H1 (cell line): Measurements from ENCODE around the gene VPS37D. TPM values are rescaled to one million over a fixed set of nuclear protein-coding genes. Genes with fewer than 3 reads are reported as not detected.

ENCODE experiments used
- CTCF ChIA-PET: fragments of 300-600 bp; sonication (Branson Sonifier 250); formaldehyde crosslinking; loops from one replicate; lab custom pipeline; 2021; ENCODE audit not compliant: partially characterized antibody; lab: Charles Lee
- POLR2A ChIA-PET: fragments of 300-600 bp; sonication (Branson Sonifier 250); formaldehyde crosslinking; loops from one replicate; lab custom pipeline; 2021; ENCODE audit warnings: inconsistent platforms; ENCODE audit not compliant: partially characterized antibody; lab: Charles Lee
- DNase-seq, 2 experiments: peaks; one replicate each; pipeline versions ENCODE4 v3.0.0 to v3.0.0-alpha.2; 2010 to 2022; ENCODE audit warnings: low spot score in 2 of 2, low read depth in 1 of 2, mixed read lengths in 1 of 2
- FAIRE-seq: peaks from 2 replicates; lab custom pipeline; 2011; peaks lifted over from hg19 to GRCh38; lab: Jason Lieb, UNC
- H2AFZ ChIP-seq: 2 replicates; pipeline ENCODE4 v1.8.1; 2012; ENCODE audit warnings: low read length, inconsistent platforms
- H2AK5ac ChIP-seq: 2 replicates; pipeline ENCODE4 v1.6.1; 2013; ENCODE audit warnings: low read depth, low read length
- H2BK120ac ChIP-seq: replicated peaks from 2 replicates; pipeline ENCODE3; 2013; ENCODE audit warnings: low read depth, low read length, inconsistent platforms
- H2BK12ac ChIP-seq: 2 replicates; pipeline ENCODE4 v1.6.1; 2013; ENCODE audit warnings: low read depth, low read length
- H2BK15ac ChIP-seq: 2 replicates; pipeline ENCODE4 v1.6.1; 2013; ENCODE audit warnings: low read length
- H2BK20ac ChIP-seq: 2 replicates; pipeline ENCODE4 v1.6.1; 2013; ENCODE audit warnings: low read length
- H2BK5ac ChIP-seq: 2 replicates; pipeline ENCODE4 v1.6.1; 2013; ENCODE audit warnings: low read depth, low read length
- H3K14ac ChIP-seq: 2 replicates; pipeline ENCODE4 v1.6.1; 2013; ENCODE audit warnings: inconsistent platforms; ENCODE audit not compliant: insufficient read length
- H3K18ac ChIP-seq: 2 replicates; pipeline ENCODE4 v1.6.1; 2013; ENCODE audit warnings: low read length; ENCODE audit errors: extremely low read depth
- H3K23ac ChIP-seq: 2 replicates; pipeline ENCODE4 v1.6.1; 2013; ENCODE audit warnings: inconsistent platforms; ENCODE audit not compliant: insufficient read length
- H3K23me2 ChIP-seq: 2 replicates; pipeline ENCODE4 v1.6.1; 2013; ENCODE audit warnings: low read depth, low read length
- H3K27ac ChIP-seq: 2 replicates; pipeline ENCODE4 v1.6.1; 2011; ENCODE audit warnings: low read depth, low read length, inconsistent platforms
- H3K27me3 ChIP-seq, 4 experiments: replicated peaks in 1 of 4; 1 replicate in 1 of 4; 2 replicates in 3 of 4; pipeline versions ENCODE4 v1.6.1 to v1.8.1; 2011 to 2013; ENCODE audit warnings: low read length in 3 of 4, mild to moderate bottlenecking in 3 of 4, inconsistent platforms in 2 of 4, mixed read lengths in 2 of 4, moderate library complexity in 1 of 4; ENCODE audit not compliant: control insufficient read depth in 3 of 4, insufficient read depth in 3 of 4; ENCODE audit errors: extremely low read depth in 1 of 4
- H3K36me3 ChIP-seq, 4 experiments: 2 replicates each; pipeline versions ENCODE4 v1.6.1 to v1.8.1; 2011 to 2013; ENCODE audit warnings: mild to moderate bottlenecking in 4 of 4, low read length in 3 of 4, moderate library complexity in 2 of 4, control low read depth in 1 of 4, inconsistent platforms in 1 of 4; ENCODE audit not compliant: insufficient read depth in 4 of 4, control insufficient read depth in 2 of 4
- H3K4ac ChIP-seq: replicated peaks from 2 replicates; pipeline ENCODE3; 2013; ENCODE audit warnings: low read length, low read depth, mixed read lengths, inconsistent platforms; ENCODE audit not compliant: insufficient read length
- H3K4me1 ChIP-seq, 4 experiments: replicated peaks in 1 of 4; 1 replicate in 1 of 4; 2 replicates in 3 of 4; pipeline versions ENCODE4 v1.6.1 to v1.8.1; 2011 to 2013; ENCODE audit warnings: low read length in 3 of 4, inconsistent platforms in 2 of 4, mixed read lengths in 1 of 4; ENCODE audit not compliant: insufficient read depth in 4 of 4, control insufficient read depth in 3 of 4
- H3K4me2 ChIP-seq, 2 experiments: 2 replicates each; pipeline versions ENCODE4 v1.6.1 to v1.8.1; 2011 to 2013; ENCODE audit warnings: low read depth in 2 of 2, low read length in 2 of 2, control low read depth in 1 of 2, inconsistent platforms in 1 of 2, mild to moderate bottlenecking in 1 of 2; ENCODE audit not compliant: insufficient read depth in 1 of 2
- H3K4me3 ChIP-seq, 4 experiments: fragments of 200-600, 300-600 bp in 1 of 4; sonication (generic), shearing (Covaris generic), sonication (Bioruptor Twin) in 1 of 4; 2 replicates each; pipeline versions ENCODE4 v1.5.1 to v1.8.1; 2011 to 2016; ENCODE audit warnings: low read length in 4 of 4, low read depth in 3 of 4, control low read depth in 2 of 4, inconsistent platforms in 2 of 4, mild to moderate bottlenecking in 2 of 4, mixed read lengths in 1 of 4, moderate library complexity in 1 of 4; ENCODE audit not compliant: insufficient read depth in 2 of 4; ENCODE audit errors: extremely low read depth in 1 of 4
- H3K56ac ChIP-seq: replicated peaks from 2 replicates; pipeline ENCODE3; 2013; ENCODE audit warnings: low read depth, mild to moderate bottlenecking, mixed read lengths, low read length, inconsistent platforms; ENCODE audit not compliant: insufficient read length
- H3K79me1 ChIP-seq: 2 replicates; pipeline ENCODE4 v1.6.1; 2013; ENCODE audit warnings: low read depth, low read length, control low read depth
- H3K79me2 ChIP-seq, 2 experiments: 2 replicates each; pipeline versions ENCODE4 v1.6.1 to v1.8.1; 2012 to 2013; ENCODE audit warnings: low read length in 2 of 2, mild to moderate bottlenecking in 2 of 2, inconsistent platforms in 1 of 2; ENCODE audit not compliant: insufficient read depth in 2 of 2, control insufficient read depth in 1 of 2
- H3K9ac ChIP-seq, 4 experiments: replicated peaks in 1 of 4; 1 replicate in 1 of 4; 2 replicates in 3 of 4; pipeline versions ENCODE4 v1.6.1 to v1.8.1; 2011 to 2013; ENCODE audit warnings: low read depth in 3 of 4, low read length in 3 of 4, control low read depth in 2 of 4, mild to moderate bottlenecking in 2 of 4, moderate library complexity in 2 of 4, inconsistent platforms in 1 of 4; ENCODE audit errors: extremely low read depth in 1 of 4
- H3K9me3 ChIP-seq, 2 experiments: 2 replicates each; pipeline versions ENCODE4 v1.6.1 to v1.8.1; 2012 to 2013; ENCODE audit warnings: mild to moderate bottlenecking in 2 of 2, moderate library complexity in 2 of 2, control low read depth in 1 of 2, inconsistent platforms in 1 of 2, low read depth in 1 of 2, low read length in 1 of 2, mixed read lengths in 1 of 2; ENCODE audit not compliant: insufficient read depth in 2 of 2
- H4K20me1 ChIP-seq, 2 experiments: replicated peaks in 1 of 2; 2 replicates each; pipeline versions ENCODE3 to v1.8.1; 2011 to 2013; ENCODE audit warnings: inconsistent platforms in 2 of 2, low read length in 2 of 2, mild to moderate bottlenecking in 1 of 2; ENCODE audit not compliant: insufficient read depth in 2 of 2, control insufficient read depth in 1 of 2
- H4K5ac ChIP-seq: 2 replicates; pipeline ENCODE4 v1.6.1; 2013; ENCODE audit warnings: low read length, low read depth, mixed read lengths, inconsistent platforms; ENCODE audit not compliant: insufficient read length
- H4K8ac ChIP-seq: 2 replicates; pipeline ENCODE4 v1.8.0; 2013; ENCODE audit warnings: mild to moderate bottlenecking, moderate library complexity, low read length, inconsistent platforms; ENCODE audit not compliant: insufficient read depth; ENCODE audit errors: extremely low read depth
- H4K91ac ChIP-seq: replicated peaks from 2 replicates; pipeline ENCODE3; 2013; ENCODE audit warnings: low read length, mixed read lengths, inconsistent platforms; ENCODE audit not compliant: insufficient read length
- CBX8 ChIP-seq: fragments of 300-800, 300-1000 bp; sonication (generic); IDR thresholded peaks from 2 replicates; pipeline ENCODE4 v1.7.1; 2016; ENCODE audit warnings: low read depth, low read length, borderline replicate concordance
- CREB1 ChIP-seq: IDR thresholded peaks from 2 replicates; pipeline ENCODE4 v1.6.1; 2012; ENCODE audit warnings: inconsistent platforms
- EGR1 ChIP-seq: IDR thresholded peaks from 2 replicates; pipeline ENCODE4 v1.6.1; 2011; ENCODE audit warnings: low read depth, low read length, borderline replicate concordance
- PHF8 ChIP-seq: fragments of 200-600 bp; sonication (generic); conservative IDR thresholded peaks from 2 replicates; pipeline ENCODE4 v1.7.1; 2012; ENCODE audit warnings: low read depth, mild to moderate bottlenecking, inconsistent platforms, low read length, moderate library complexity
- RFX5 ChIP-seq: IDR thresholded peaks from 2 replicates; pipeline ENCODE4 v1.6.1; 2011; ENCODE audit warnings: low read depth, low read length, improper control_type of control experiment, borderline replicate concordance
- RXRA ChIP-seq: IDR thresholded peaks from 2 replicates; pipeline ENCODE4 v1.6.1; 2011; ENCODE audit warnings: low read depth, mild to moderate bottlenecking, low read length, moderate library complexity; ENCODE audit not compliant: insufficient read depth
- ZNF274 ChIP-seq: IDR thresholded peaks from 2 replicates; pipeline ENCODE4 v1.7.0; 2012; ENCODE audit warnings: low read length, borderline replicate concordance; ENCODE audit errors: extremely low read depth
- WGBS, 2 experiments: shearing (Covaris generic) in 1 of 2; methylation state at CpG; one replicate each; pipeline versions ENCODE4 v1.1.6 to v1.1.7; 2013 to 2015; ENCODE audit warnings: low lambda C conversion rate in 2 of 2, mixed read lengths in 2 of 2, inconsistent platforms in 1 of 2, low coverage in 1 of 2, missing lambda C conversion rate in 1 of 2; ENCODE audit not compliant: insufficient replicate concordance in 2 of 2, insufficient coverage in 1 of 2, insufficient read length in 1 of 2; ENCODE audit errors: extremely low coverage in 1 of 2, missing lambda C conversion rate in 1 of 2; 5-methylcytosine and 5-hydroxymethylcytosine counted together
- polyA plus RNA-seq, 7 experiments: library from polyadenylated mRNA; depleted of rRNA in 3 of 7; stranded (reverse) in 5 of 7; unstranded in 2 of 7; fragments of >200 nt in 5 of 7; fragments of 200-250 nt in 2 of 7; gene quantifications; 1 replicate in 5 of 7; 2 replicates in 1 of 7; 4 replicates in 1 of 7; pipeline versions ENCODE4 v1.2.1 to v1.2.3, GENCODE V29; 2011 to 2013; ENCODE audit warnings: missing spikeins in 2 of 7, mixed read lengths in 2 of 7
- total RNA-seq: library from RNA; stranded (reverse); fragmentation: NEBNext Ultra II Directional; extraction: Animal tissue kit (Norgen Biotek cat#: 25700); gene quantifications from 2 replicates; pipeline ENCODE4 v1.2.1, GENCODE V29; 2021

Gene VPS37D
- total and polyA plus RNA-seq, 2 of the 8 experiments (the other 6 are each of a cell fraction or from before 2014, with no cell fraction given): 3.4 to 5.0 TPM

GRCh38 chr7:73721377-73721817 is 53.8 kb downstream of the VPS37D start:
- FAIRE-seq (no peak), DNase-seq (no peak)
- peaks cover 6 to 11% of the 10 kb centered on the region in 2 experiments for H4K20me1 ChIP-seq
- no peak overlapping the region for H2AFZ ChIP-seq
- no peak overlapping the region for H3K18ac ChIP-seq
- no peak overlapping the region for H3K23ac ChIP-seq
- no peak overlapping the region for H3K4me2 ChIP-seq
- H3K23me2 ChIP-seq: peaks cover 6% of the 10 kb centered on the region; the same call in 1 of the 2 replicates
- no peaks in the 10 kb centered on the region for H3K36me3 ChIP-seq
- no peak overlapping the region for H2BK15ac ChIP-seq
- ChIA-PET POLR2A (no interaction called here), CTCF (interaction anchor here (0.7 to 1.7 kb wide), 5 partner anchors 12 to 115 kb away, joined by 3 to 6 read pairs (median 4); no protein-coding TSS in a partner anchor)
- H4K5ac ChIP-seq: no peak overlapping the region
- H3K27ac ChIP-seq: no peak overlapping the region
- TF ChIP-seq RXRA (no peak), ZNF274 (no peak), CBX8 (no peak), PHF8 (no peak), RFX5 (no peak), EGR1 (no peak), CREB1 (no peak)
- H3K4me3 ChIP-seq: no peak overlapping the region
- no peak overlapping the region for H4K91ac ChIP-seq
- H3K9me3 ChIP-seq: no peaks in the 10 kb centered on the region
- H2BK120ac ChIP-seq: no peak overlapping the region
- H2BK20ac ChIP-seq: no peak overlapping the region
- 67% methylated on average over 3 of the region's 3 CpGs; no CpG with 5 or more reads in 1 of the 2 experiments for WGBS, 2 experiments
- H3K79me2 ChIP-seq: no peaks in the 10 kb centered on the region
- H3K9ac ChIP-seq: no peak overlapping the region
- no peak overlapping the region for H4K8ac ChIP-seq
- no peak overlapping the region for H2BK5ac ChIP-seq
- no peaks in the 10 kb centered on the region; a peak in 1 of 7 replicates for H3K4me1 ChIP-seq
- no peak overlapping the region for H3K4ac ChIP-seq
- peaks cover 0 to 18% (median 13%) of the 10 kb centered on the region in 4 experiments; a peak in 5 of 7 replicates for H3K27me3 ChIP-seq
- H3K79me1 ChIP-seq: peaks cover 5% of the 10 kb centered on the region
- no peak overlapping the region for H3K14ac ChIP-seq
- H3K56ac ChIP-seq: no peak overlapping the region
- no peak overlapping the region for H2BK12ac ChIP-seq
- no peak overlapping the region for H2AK5ac ChIP-seq
